Measurements from ENCODE around the gene TMEM269. TPM values are rescaled to one million over a fixed set of nuclear protein-coding genes. Genes with fewer than 3 reads are reported as not detected.

TMEM269 gene
- total and polyA plus RNA-seq, 8 donors = 0.03 to 0.55 TPM; not detected in 6

DNA sequence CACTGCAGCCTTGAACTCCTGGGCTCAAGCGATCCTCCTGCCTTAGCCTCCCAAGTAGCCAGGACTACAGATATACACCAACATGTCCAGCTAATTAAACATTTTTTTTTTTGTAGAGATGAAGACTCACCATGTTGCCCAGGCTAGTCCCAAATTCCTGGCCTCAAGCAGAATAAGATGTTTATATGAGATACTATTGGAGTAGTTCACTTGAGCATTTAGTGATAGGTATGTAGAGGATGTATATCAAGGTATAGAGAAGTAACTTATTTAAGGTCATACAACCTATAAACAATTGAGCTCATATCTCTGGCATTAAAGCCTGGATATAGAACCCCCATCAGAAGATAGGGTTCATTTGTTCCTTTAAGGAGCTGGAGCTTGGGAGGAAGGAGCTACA is 4.6 kb upstream of the TMEM269 start:
- TF ChIP-seq EP300 (IDR thresholded peaks at IDR 0.05) (no peak), POLR2A (IDR thresholded peaks at IDR 0.05) (no peak), POLR2AphosphoS5 (IDR thresholded peaks at IDR 0.05) (no peak)
- TF ChIP-seq, protein P1, sequence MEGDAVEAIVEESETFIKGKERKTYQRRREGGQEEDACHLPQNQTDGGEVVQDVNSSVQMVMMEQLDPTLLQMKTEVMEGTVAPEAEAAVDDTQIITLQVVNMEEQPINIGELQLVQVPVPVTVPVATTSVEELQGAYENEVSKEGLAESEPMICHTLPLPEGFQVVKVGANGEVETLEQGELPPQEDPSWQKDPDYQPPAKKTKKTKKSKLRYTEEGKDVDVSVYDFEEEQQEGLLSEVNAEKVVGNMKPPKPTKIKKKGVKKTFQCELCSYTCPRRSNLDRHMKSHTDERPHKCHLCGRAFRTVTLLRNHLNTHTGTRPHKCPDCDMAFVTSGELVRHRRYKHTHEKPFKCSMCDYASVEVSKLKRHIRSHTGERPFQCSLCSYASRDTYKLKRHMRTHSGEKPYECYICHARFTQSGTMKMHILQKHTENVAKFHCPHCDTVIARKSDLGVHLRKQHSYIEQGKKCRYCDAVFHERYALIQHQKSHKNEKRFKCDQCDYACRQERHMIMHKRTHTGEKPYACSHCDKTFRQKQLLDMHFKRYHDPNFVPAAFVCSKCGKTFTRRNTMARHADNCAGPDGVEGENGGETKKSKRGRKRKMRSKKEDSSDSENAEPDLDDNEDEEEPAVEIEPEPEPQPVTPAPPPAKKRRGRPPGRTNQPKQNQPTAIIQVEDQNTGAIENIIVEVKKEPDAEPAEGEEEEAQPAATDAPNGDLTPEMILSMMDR (IDR thresholded peaks at IDR 0.05) = no peak
- 93 to 100% (median 100%) methylated on average over 1 of the region's 1 CpG for WGBS, 5 donors
- H3K27me3 ChIP-seq = peaks cover 0 to 9% (median 0%) of the 10 kb centered on the region in 3 donors
- peaks cover 6 to 8% (median 6%) of the 10 kb centered on the region in 4 donors for H3K4me1 ChIP-seq
- intact Hi-C loops (cut with DNase I; ENCODE audit: low total_unique reads) = no loop called here
- H3K4me3 ChIP-seq = no peak overlapping the region
- no peak for DNase-seq
- no peaks in the 10 kb centered on the region for H3K9me3 ChIP-seq
- H3K36me3 ChIP-seq = peaks cover 15 to 84% (median 71%) of the 10 kb centered on the region in 4 donors
- H3K27ac ChIP-seq = no peak overlapping the region

DNA sequence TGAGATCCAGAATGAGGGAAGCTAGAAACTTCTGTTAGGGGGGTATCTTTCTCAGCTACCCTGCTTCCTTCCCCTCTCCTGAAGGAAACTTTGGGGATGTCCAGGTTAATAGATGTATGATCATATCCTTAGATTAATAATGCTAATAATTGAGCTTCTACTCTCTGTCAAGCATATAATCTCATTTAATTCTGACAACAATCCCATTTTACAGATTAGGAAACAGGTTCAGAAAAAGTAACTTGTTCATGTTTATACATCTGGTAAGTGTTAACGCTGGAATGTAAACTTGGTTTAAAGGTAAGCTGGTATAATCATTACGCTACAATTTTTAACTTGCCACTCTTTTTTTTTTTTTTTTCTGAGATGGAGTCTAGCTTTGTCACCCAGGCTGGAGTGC is 1.7 kb upstream of the TMEM269 start:
- intact Hi-C loops (cut with DNase I; ENCODE audit: low total_unique reads) = no loop called here
- H3K36me3 ChIP-seq = peaks cover 0 to 54% (median 42%) of the 10 kb centered on the region in 4 donors
- DNase-seq = no peak
- peaks cover 0 to 13% (median 0%) of the 10 kb centered on the region in 3 donors for H3K27me3 ChIP-seq
- H3K9me3 ChIP-seq = no peaks in the 10 kb centered on the region
- no peak overlapping the region for H3K27ac ChIP-seq
- H3K4me3 ChIP-seq = no peak overlapping the region
- H3K4me1 ChIP-seq = peaks cover 9 to 15% (median 14%) of the 10 kb centered on the region in 4 donors
- WGBS, 5 donors = 93 to 99% (median 98%) methylated on average over 2 of the region's 2 CpGs
- TF ChIP-seq, protein P1 (IDR thresholded peaks at IDR 0.05) = no peak
- TF ChIP-seq POLR2A (IDR thresholded peaks at IDR 0.05) = no peak
- TF ChIP-seq POLR2AphosphoS5 (IDR thresholded peaks at IDR 0.05) = no peak
- no peak for TF ChIP-seq EP300 (IDR thresholded peaks at IDR 0.05)

- no peak overlapping the region for H3K27ac ChIP-seq
- WGBS, 5 donors = 80 to 90% (median 84%) methylated on average over 15 to 18 of the region's 18 CpGs
- H3K27me3 ChIP-seq = peaks cover 0 to 13% (median 0%) of the 10 kb centered on the region in 3 donors
- intact Hi-C loops (cut with DNase I; ENCODE audit: low total_unique reads) = no loop called here
- peaks cover 0 to 40% (median 31%) of the 10 kb centered on the region in 4 donors for H3K36me3 ChIP-seq
- DNase-seq = no peak
- H3K4me3 ChIP-seq = peak overlapping the region in 2 of 4 donors; percentile 48 to 55
- no peaks in the 10 kb centered on the region for H3K9me3 ChIP-seq
- peaks cover 9 to 15% (median 14%) of the 10 kb centered on the region in 4 donors for H3K4me1 ChIP-seq
- TF ChIP-seq POLR2A (IDR thresholded peaks at IDR 0.05) (no peak), POLR2AphosphoS5 (IDR thresholded peaks at IDR 0.05) (no peak), EP300 (IDR thresholded peaks at IDR 0.05) (no peak)
- TF ChIP-seq, protein P1 (IDR thresholded peaks at IDR 0.05) = no peak
These were observed 245 bp upstream of the TMEM269 start for GRCh38 chr1:42784547-42784945.

GRCh38 chr1:42786097-42786496 is 1.3 kb downstream of the TMEM269 start:
- no peak overlapping the region for H3K27ac ChIP-seq
- TF ChIP-seq, protein P1 (IDR thresholded peaks at IDR 0.05) = no peak
- TF ChIP-seq EP300 (IDR thresholded peaks at IDR 0.05) = no peak
- no peak for TF ChIP-seq POLR2A (IDR thresholded peaks at IDR 0.05)
- TF ChIP-seq POLR2AphosphoS5 (IDR thresholded peaks at IDR 0.05) = no peak
- no peak for DNase-seq
- H3K4me1 ChIP-seq = peaks cover 9 to 15% (median 14%) of the 10 kb centered on the region in 4 donors
- no peak overlapping the region for H3K4me3 ChIP-seq
- no peaks in the 10 kb centered on the region for H3K9me3 ChIP-seq
- peaks cover 0 to 24% (median 17%) of the 10 kb centered on the region in 4 donors for H3K36me3 ChIP-seq
- intact Hi-C loops (cut with DNase I; ENCODE audit: low total_unique reads) = no loop called here
- peaks cover 0 to 13% (median 0%) of the 10 kb centered on the region in 3 donors for H3K27me3 ChIP-seq
- 81 to 90% (median 87%) methylated on average over 5 of the region's 5 CpGs for WGBS, 5 donors

Measured in stomach (tissue), 9 donors.